Erythroblast (primary cell): ENCODE data around the gene TMSB15C.
"Not testable (repeated sequence)": the region's sequence is repeated elsewhere in the genome, so short reads cannot be mapped to it uniquely, and the experiment has no call there.

Experiments
- DNase-seq, 2 experiments: peaks; one replicate each; lab custom pipeline; 2025; lab: John Stamatoyannopoulos, UW
- GATA1 ChIP-seq: IDR thresholded peaks from 2 replicates; pipeline ENCODE4 v1.6.1; 2011; ENCODE audit warnings: low read depth, mild to moderate bottlenecking, control low read depth, low read length, moderate library complexity
- POLR2A ChIP-seq: IDR thresholded peaks from 2 replicates; pipeline ENCODE4 v1.6.1; 2011; ENCODE audit warnings: mild to moderate bottlenecking, low read length

TMSB15C gene

GRCh38 chrX:104075778-104076445, at the start of gene TMSB15C:
TSS of gene TMSB15C (minus strand) at chrX:104076236.
- DNase-seq: not testable (repeated sequence)

- TF ChIP-seq GATA1: no peak
- no peak for TF ChIP-seq POLR2A
- DNase-seq: no peak
Observed at GRCh38 chrX:104122829-104123228, 46.8 kb upstream of the TMSB15C start.

- DNase-seq: no peak
- TF ChIP-seq POLR2A (no peak), GATA1 (no peak)
Observed at GRCh38 chrX:104118765-104119164, 42.7 kb upstream of the TMSB15C start.

- TF ChIP-seq POLR2A (no peak), GATA1 (no peak)
- DNase-seq: no peak
Observed at GRCh38 chrX:104117759-104118158, 41.7 kb upstream of the TMSB15C start.

GRCh38 chrX:104113222-104113965, 37.4 kb upstream of the TMSB15C start:
- peak; percentile 26 for DNase-seq
- TF ChIP-seq POLR2A (no peak), GATA1 (no peak)

- TF ChIP-seq POLR2A: no peak
- no peak for TF ChIP-seq GATA1
- peak; percentile 9 to 20 for DNase-seq
Observed at GRCh38 chrX:104112326-104112951, 36.4 kb upstream of the TMSB15C start, which contains the start of gene ZCCHC18. TSS of gene ZCCHC18 (plus strand) at chrX:104112523. CDS start at chrX:104114112, 1,589 bp downstream.

GRCh38 chrX:104110491-104111240, 34.6 kb upstream of the TMSB15C start:
- DNase-seq: not testable (repeated sequence)

- DNase-seq: no peak
- TF ChIP-seq GATA1 (no peak), POLR2A (no peak)
Observed at GRCh38 chrX:104108955-104109354, 32.9 kb upstream of the TMSB15C start.

GRCh38 chrX:104105330-104106262, 29.6 kb upstream of the TMSB15C start:
- DNase-seq: no peak
- TF ChIP-seq GATA1: no peak
- TF ChIP-seq POLR2A: no peak

GRCh38 chrX:104104676-104105075, 28.6 kb upstream of the TMSB15C start:
- DNase-seq: no peak
- no peak for TF ChIP-seq GATA1

- no peak for TF ChIP-seq POLR2A
- no peak for TF ChIP-seq GATA1
- DNase-seq: no peak
Observed at GRCh38 chrX:104098919-104099318, 22.9 kb upstream of the TMSB15C start.

- peak; percentile 60 to 76 for DNase-seq
- TF ChIP-seq GATA1 (no peak), POLR2A (no peak)
Observed at GRCh38 chrX:104098151-104098808, 22.2 kb upstream of the TMSB15C start.
